A673 (cell line): ENCODE results near the gene DENND6A. TPM values are rescaled to one million over a fixed set of nuclear protein-coding genes. Genes with fewer than 3 reads are reported as not detected.

Experiments used
- BruUV-seq: library from RNA; stranded (reverse); fragments of 400-500 nt; replicated peaks from 2 replicates; lab custom pipeline; 2021; lab: Mats Ljungman, UMichigan
- CTCF ChIA-PET: fragments of 300-600 bp; sonication (Branson Sonifier 250); formaldehyde crosslinking; loops from one replicate; lab custom pipeline; 2022; ENCODE audit warnings: antibody characterized with exemption; lab: Charles Lee
- POLR2A ChIA-PET: fragments of 300-600 bp; sonication (Branson Sonifier 250); formaldehyde crosslinking; loops from one replicate; lab custom pipeline; 2022; ENCODE audit warnings: antibody characterized with exemption; ENCODE audit not compliant: low non-redundant PET; lab: Charles Lee
- DNase-seq: peaks from one replicate; pipeline ENCODE4 v3.0.0-alpha.2; 2015; ENCODE audit warnings: low spot score
- H3K27ac ChIP-seq: fragments of 200-600 bp; sonication (generic); 2 replicates; pipeline ENCODE4 v1.5.1; 2016; ENCODE audit warnings: mixed run types, low read depth, mild to moderate bottlenecking, mixed read lengths, antibody characterized with exemption, low read length; ENCODE audit not compliant: poor library complexity, severe bottlenecking
- H3K27me3 ChIP-seq: fragments of 200-600 bp; sonication (generic); replicated peaks from 2 replicates; pipeline ENCODE4 v1.6.1; 2017; ENCODE audit warnings: mixed run types, low read depth, mild to moderate bottlenecking, mixed read lengths, antibody characterized with exemption, low read length; ENCODE audit not compliant: insufficient read depth, poor library complexity
- H3K36me3 ChIP-seq: fragments of 200-600 bp; sonication (generic); 2 replicates; pipeline ENCODE4 v1.6.1; 2016; ENCODE audit warnings: mixed run types, mild to moderate bottlenecking, mixed read lengths, antibody characterized with exemption, low read length; ENCODE audit not compliant: insufficient read depth, poor library complexity, severe bottlenecking
- H3K4me1 ChIP-seq: fragments of 200-600 bp; sonication (generic); 2 replicates; pipeline ENCODE4 v1.6.1; 2017; ENCODE audit warnings: mixed run types, mild to moderate bottlenecking, mixed read lengths, antibody characterized with exemption, low read length; ENCODE audit not compliant: insufficient read depth, poor library complexity, severe bottlenecking
- H3K4me3 ChIP-seq: fragments of 200-600 bp; sonication (generic); 2 replicates; pipeline ENCODE4 v1.5.1; 2016; ENCODE audit warnings: low read depth, mixed run types, mild to moderate bottlenecking, mixed read lengths, low read length; ENCODE audit not compliant: poor library complexity, severe bottlenecking
- H3K9me3 ChIP-seq: fragments of 200-600 bp; sonication (generic); 2 replicates; pipeline ENCODE4 v1.6.1; 2016; ENCODE audit warnings: mixed run types, low read depth, mild to moderate bottlenecking, mixed read lengths, antibody characterized with exemption, low read length; ENCODE audit not compliant: poor library complexity, severe bottlenecking
- EZH2 ChIP-seq: fragments of 200-600 bp; sonication (generic); IDR thresholded peaks from 2 replicates; pipeline ENCODE4 v1.6.1; 2017; ENCODE audit warnings: borderline replicate concordance, low read depth, mild to moderate bottlenecking, mixed read lengths, antibody characterized with exemption, low read length; ENCODE audit not compliant: poor library complexity, severe bottlenecking
- intact Hi-C: fragments of 100-400 bp; cut with micrococcal nuclease; formaldehyde crosslinking; loops from one replicate; pipeline ENCODE4 v1.10.0; 2022; ENCODE audit not compliant: unreplicated experiment
- total RNA-seq: library from RNA; stranded (reverse); gene quantifications from 2 replicates; pipeline ENCODE4 v1.2.3, GENCODE V29; 2021
- TF ChIP-seq, protein P1 (sequence below): fragments of 300-800, 200-600 bp; sonication (generic); conservative IDR thresholded peaks from 2 replicates; pipeline ENCODE4 v1.5.1; 2017; ENCODE audit warnings: low read depth, mild to moderate bottlenecking, antibody characterized with exemption, low read length, moderate library complexity, mixed read lengths

The DENND6A gene
- total RNA-seq, 1 experiment from 2014 or later = 22.1 TPM

DNA sequence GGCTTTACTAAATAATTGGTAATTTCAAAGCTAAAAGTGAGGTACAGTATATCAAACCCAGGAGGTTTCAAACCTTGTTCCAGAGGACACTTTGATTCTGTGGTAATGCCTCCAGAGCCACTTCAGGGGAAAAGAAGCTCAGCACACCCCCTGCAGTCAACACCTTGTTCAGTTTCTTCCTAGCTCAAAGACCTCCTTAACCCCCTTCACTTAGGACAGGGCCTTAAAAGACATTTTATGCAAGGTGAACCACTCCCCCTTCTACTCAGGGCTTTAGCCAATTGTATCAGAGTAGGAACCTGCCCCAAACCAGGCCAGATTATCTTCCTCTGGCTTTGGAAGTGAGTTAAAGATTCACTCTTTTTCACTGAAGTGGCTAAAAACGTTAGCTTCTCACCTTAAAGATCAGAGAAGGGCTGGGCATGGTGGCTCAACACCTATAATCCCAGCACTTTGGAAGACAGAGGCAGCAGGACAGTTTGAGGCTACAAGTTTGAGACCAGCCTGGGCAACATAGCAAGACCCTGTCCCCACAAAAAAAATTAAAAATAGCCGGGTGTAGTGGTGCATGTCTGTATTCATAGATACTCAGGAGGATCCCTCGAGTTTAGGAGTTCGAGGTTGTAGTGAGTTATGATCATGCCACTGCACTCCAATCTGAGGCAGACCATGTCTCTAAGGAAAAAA is 3.4 kb downstream of the DENND6A start:
- no peaks in the 10 kb centered on the region for H3K4me1 ChIP-seq
- no peaks in the 10 kb centered on the region for H3K9me3 ChIP-seq
- BruUV-seq = no TSS peak
- H3K36me3 ChIP-seq = no peaks in the 10 kb centered on the region
- POLR2A ChIA-PET = no interaction called here
- no peak overlapping the region for H3K4me3 ChIP-seq
- no peak overlapping the region for H3K27ac ChIP-seq
- no peak for TF ChIP-seq EZH2
- TF ChIP-seq, protein P1, sequence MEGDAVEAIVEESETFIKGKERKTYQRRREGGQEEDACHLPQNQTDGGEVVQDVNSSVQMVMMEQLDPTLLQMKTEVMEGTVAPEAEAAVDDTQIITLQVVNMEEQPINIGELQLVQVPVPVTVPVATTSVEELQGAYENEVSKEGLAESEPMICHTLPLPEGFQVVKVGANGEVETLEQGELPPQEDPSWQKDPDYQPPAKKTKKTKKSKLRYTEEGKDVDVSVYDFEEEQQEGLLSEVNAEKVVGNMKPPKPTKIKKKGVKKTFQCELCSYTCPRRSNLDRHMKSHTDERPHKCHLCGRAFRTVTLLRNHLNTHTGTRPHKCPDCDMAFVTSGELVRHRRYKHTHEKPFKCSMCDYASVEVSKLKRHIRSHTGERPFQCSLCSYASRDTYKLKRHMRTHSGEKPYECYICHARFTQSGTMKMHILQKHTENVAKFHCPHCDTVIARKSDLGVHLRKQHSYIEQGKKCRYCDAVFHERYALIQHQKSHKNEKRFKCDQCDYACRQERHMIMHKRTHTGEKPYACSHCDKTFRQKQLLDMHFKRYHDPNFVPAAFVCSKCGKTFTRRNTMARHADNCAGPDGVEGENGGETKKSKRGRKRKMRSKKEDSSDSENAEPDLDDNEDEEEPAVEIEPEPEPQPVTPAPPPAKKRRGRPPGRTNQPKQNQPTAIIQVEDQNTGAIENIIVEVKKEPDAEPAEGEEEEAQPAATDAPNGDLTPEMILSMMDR = no peak
- DNase-seq = no peak
- no peaks in the 10 kb centered on the region for H3K27me3 ChIP-seq
- CTCF ChIA-PET = no interaction called here
- intact Hi-C loops = no loop called here

DNA sequence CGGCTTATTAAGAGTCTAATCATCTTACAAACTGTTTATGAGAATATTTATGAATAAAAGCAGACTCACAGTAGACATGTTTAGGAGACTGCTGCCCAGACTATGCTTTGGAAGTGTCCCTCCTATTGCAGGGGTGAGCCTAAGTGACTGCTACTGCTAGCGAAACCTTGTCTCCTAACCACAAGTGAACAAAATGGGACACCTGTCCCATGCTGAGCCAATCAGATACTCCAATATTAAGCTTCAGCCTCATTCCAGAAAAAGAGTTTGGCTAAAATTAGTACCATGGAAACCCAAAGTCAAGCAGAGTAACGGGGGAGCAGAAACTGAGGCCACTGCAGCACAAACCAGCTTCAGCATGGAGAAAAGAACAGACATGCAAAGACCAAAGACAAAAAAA is 4.6 kb downstream of the DENND6A start:
- intact Hi-C loops = no loop called here
- Histone ChIP-seq H3K36me3 (no peaks in the 10 kb centered on the region), H3K4me3 (no peak overlapping the region), H3K9me3 (no peaks in the 10 kb centered on the region), H3K4me1 (no peaks in the 10 kb centered on the region), H3K27ac (no peak overlapping the region), H3K27me3 (no peaks in the 10 kb centered on the region)
- POLR2A ChIA-PET = no interaction called here
- TF ChIP-seq, protein P1 = no peak
- CTCF ChIA-PET = no interaction called here
- no peak for DNase-seq
- no TSS peak for BruUV-seq

DNA sequence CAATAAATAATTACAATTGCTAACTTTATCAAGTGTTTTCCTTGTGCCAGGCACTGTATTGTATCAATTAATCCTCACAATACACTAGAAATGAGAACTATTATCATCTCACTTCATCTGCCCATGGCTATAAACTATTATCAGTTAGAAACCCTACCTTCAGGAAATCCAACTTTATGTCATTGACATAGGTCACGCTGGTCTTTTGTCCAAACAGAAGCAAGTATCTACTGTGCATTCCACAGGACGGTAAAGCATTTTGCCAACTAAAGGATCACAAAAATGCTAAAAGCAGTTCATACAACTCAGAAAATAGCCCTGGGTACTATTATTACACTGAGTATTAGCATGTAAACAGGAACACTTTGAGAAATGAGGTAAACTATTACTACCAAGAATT is 9.6 kb downstream of the DENND6A start:
- ChIA-PET POLR2A (no interaction called here), CTCF (no interaction called here)
- Histone ChIP-seq H3K4me3 (no peak overlapping the region), H3K4me1 (no peaks in the 10 kb centered on the region), H3K27ac (no peak overlapping the region), H3K9me3 (no peaks in the 10 kb centered on the region), H3K27me3 (no peaks in the 10 kb centered on the region), H3K36me3 (no peaks in the 10 kb centered on the region)
- intact Hi-C loops = no loop called here
- TF ChIP-seq, protein P1 = no peak
- no peak for TF ChIP-seq EZH2
- no TSS peak for BruUV-seq
- DNase-seq = no peak
